ENCODE measurements around the gene TMEM255B.

DNA sequence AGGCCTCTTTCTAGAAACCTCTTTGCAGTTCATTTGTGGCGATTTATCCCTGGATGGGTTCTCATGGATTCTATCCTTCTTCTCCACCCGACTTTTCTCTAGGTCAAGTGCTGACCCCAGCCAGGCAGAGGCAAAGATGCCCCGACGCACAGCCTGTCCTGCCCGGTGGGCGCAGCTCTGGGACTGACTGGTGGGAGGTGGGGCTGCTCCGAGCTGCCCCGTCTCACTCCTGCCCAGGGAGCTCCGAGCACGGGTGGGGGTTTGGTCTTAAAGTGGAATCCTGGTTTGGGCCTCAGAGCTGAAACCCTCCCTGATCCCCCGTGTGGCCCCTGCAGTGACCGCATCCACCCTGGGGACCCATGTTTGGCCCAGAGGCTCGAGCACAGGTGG, 60.3 kb downstream of the TMEM255B start:
- TF ChIP-seq, protein P1, sequence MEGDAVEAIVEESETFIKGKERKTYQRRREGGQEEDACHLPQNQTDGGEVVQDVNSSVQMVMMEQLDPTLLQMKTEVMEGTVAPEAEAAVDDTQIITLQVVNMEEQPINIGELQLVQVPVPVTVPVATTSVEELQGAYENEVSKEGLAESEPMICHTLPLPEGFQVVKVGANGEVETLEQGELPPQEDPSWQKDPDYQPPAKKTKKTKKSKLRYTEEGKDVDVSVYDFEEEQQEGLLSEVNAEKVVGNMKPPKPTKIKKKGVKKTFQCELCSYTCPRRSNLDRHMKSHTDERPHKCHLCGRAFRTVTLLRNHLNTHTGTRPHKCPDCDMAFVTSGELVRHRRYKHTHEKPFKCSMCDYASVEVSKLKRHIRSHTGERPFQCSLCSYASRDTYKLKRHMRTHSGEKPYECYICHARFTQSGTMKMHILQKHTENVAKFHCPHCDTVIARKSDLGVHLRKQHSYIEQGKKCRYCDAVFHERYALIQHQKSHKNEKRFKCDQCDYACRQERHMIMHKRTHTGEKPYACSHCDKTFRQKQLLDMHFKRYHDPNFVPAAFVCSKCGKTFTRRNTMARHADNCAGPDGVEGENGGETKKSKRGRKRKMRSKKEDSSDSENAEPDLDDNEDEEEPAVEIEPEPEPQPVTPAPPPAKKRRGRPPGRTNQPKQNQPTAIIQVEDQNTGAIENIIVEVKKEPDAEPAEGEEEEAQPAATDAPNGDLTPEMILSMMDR (IDR thresholded peaks at IDR 0.05; ENCODE audit: low read length): no peak
- no peak for TF ChIP-seq EZH2phosphoT487 (IDR thresholded peaks at IDR 0.05; ENCODE audit: low read length)
- no peak for TF ChIP-seq EZH2 (optimal IDR thresholded peaks at IDR 0.05; ENCODE audit: low read depth, low read length)
